ENCODE measurements around the gene EMSY.

DNA sequence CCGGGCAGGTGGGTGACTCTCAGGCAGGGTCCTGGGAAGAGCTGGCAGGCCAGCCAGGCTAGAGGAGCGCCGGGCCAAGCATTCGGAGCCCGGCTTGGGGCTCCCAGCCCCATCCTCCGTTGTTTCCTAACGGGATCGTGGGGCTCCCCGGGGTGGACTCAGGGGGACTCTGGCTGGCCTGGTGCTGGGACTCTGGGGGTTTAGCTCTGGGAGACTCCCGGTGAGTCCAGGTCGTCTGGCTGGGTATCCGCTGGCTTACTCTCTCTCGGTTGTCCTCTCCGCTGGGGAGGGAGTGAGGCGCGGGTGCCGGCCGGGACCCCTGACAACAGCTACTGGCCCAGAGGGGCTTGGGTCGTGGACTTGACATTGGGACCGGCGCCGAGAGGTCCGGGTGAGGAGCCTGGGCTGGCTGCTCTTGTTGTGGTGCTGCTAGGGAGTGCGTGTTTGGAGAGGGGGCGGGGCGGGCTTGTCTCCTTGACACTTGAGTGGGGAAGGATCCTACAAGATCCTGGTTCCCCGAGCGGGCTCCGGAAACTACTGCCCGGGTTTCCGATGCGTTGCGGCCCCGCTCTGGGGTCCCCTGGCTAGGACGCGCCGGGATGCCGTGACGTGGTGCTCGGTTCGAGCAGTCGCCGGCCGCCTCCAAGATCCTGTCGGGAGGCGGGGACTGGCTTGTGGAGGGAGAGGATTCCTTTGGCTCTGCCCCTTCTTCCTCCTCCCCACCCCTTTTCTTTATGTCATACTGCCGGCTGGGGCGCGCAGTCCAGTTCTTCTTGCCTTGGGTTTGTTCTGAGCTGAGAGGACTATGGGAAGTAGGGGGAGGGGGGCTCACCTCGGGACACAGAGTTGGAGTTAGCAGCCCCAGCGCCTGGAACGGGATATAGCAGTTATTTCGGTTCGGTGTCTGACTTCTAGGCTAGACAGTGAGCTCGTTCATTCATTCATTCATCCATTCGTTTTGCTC, 585 bp downstream of the EMSY start:
- TF ChIP-seq, protein P1, sequence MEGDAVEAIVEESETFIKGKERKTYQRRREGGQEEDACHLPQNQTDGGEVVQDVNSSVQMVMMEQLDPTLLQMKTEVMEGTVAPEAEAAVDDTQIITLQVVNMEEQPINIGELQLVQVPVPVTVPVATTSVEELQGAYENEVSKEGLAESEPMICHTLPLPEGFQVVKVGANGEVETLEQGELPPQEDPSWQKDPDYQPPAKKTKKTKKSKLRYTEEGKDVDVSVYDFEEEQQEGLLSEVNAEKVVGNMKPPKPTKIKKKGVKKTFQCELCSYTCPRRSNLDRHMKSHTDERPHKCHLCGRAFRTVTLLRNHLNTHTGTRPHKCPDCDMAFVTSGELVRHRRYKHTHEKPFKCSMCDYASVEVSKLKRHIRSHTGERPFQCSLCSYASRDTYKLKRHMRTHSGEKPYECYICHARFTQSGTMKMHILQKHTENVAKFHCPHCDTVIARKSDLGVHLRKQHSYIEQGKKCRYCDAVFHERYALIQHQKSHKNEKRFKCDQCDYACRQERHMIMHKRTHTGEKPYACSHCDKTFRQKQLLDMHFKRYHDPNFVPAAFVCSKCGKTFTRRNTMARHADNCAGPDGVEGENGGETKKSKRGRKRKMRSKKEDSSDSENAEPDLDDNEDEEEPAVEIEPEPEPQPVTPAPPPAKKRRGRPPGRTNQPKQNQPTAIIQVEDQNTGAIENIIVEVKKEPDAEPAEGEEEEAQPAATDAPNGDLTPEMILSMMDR (IDR thresholded peaks at IDR 0.05 in 4 of 5, conservative IDR thresholded peaks at IDR 0.05 in 1 of 5) = peak in 1 of 5 experiments; percentile 14
- peak; percentile 52 to 59 for TF ChIP-seq POLR2A (IDR thresholded peaks at IDR 0.05)

Measured in gastrocnemius medialis (tissue), 4 donors.